HG02610 (cell line): ENCODE data around the gene MRPS15.

Experiments used
- ATAC-seq: cut with Tn5 transposase; IDR thresholded peaks from one replicate; pipeline ENCODE4 v1.9.1; 2021; ENCODE audit warnings: mild to moderate bottlenecking, moderate library complexity; ENCODE audit not compliant: unreplicated experiment

MRPS15 gene

DNA sequence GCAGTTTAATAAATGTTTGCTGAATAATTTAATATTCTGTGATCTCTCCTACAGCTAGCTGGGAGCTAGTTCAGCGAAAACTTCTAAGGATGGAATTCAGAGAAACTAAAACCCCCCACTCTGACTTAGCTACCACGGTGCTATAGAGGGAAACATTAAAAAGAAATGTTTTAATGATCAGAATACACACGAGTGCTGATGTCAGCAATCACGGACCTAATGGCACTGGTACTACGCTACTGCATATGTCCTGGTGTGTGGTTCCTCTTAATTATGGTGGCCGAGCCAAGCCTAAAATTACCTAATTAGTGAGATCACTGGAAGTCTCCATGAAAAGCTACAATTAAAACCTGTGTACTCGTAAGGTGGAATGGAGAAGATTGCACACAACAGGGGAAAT lies 42.5 kb downstream of the MRPS15 start:
- ATAC-seq, result no peak

DNA sequence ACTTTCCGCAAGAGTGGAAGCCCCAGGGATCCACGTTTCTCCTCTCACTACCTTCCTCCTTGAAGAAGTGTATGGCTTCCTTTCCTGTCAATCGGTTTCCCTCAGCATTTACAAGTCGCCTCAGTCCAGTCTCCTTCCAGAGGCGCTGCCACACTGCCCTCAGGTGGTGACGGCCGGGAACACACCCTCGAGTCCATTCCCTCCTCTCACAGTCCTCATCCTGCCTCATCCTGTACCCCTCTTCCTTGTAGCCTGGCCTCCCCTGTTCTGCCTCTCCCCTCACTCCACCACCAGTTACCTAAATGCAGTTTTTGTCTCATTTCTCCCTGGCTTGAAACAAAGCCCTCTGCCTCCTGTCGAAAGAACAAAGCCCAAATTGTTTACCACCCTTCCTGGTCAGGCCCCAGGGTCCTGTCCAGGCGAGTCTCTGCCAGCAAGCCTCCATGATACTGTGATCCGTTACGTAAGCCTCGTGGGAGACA lies 43.3 kb downstream of the MRPS15 start:
- ATAC-seq, result no peak

- no peak for ATAC-seq
Observed at GRCh38 chr1:36420409-36420808, 43.8 kb downstream of the MRPS15 start.

- no peak for ATAC-seq
Observed at GRCh38 chr1:36419569-36419968, 44.6 kb downstream of the MRPS15 start.

DNA sequence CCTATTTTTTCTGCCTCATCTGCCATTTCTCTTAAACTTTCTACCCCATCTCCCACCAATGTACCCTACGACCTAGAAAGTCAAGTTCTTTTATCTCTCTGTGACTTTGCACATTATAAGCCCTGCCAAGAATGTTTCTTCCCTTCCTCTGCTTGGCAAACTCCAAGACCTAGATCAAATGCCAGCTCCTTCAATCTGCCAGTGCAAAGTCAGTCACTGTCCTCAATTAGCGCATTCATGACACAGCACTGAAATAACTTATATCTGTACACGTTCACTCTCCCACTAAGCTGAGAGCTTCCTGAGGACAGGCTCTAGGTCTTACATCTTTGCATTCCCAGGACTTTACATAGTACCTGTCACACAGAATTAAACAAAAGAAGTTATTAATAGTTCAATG lies 45.0 kb downstream of the MRPS15 start:
- ATAC-seq, result no peak

DNA sequence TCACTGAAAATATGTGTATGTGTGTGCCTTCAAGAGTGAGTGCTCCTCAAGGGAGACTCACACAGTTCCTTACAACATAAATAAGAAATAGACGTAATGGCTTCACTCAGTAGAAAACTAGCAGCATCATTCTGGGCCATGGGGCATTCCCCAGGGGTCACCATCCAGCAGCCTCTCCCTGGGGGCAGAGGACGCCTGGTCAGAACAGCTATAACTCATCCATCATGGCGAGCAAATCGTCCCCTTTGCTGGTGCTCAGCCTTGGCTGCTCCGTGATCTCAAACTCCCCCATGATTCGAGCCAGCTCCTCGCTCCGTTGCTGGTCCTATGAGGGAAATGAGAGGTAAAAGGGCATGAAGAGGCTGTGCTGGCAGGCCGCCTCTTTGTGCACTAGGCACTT lies 46.3 kb downstream of the MRPS15 start:
- no peak for ATAC-seq

- no peak for ATAC-seq
Observed at GRCh38 chr1:36415661-36416326, 48.4 kb downstream of the MRPS15 start.

GRCh38 chr1:36414384-36414783 lies 49.8 kb downstream of the MRPS15 start:
- no peak for ATAC-seq

- no peak for ATAC-seq
Observed at GRCh38 chr1:36411674-36412648, 52.2 kb downstream of the MRPS15 start.

DNA sequence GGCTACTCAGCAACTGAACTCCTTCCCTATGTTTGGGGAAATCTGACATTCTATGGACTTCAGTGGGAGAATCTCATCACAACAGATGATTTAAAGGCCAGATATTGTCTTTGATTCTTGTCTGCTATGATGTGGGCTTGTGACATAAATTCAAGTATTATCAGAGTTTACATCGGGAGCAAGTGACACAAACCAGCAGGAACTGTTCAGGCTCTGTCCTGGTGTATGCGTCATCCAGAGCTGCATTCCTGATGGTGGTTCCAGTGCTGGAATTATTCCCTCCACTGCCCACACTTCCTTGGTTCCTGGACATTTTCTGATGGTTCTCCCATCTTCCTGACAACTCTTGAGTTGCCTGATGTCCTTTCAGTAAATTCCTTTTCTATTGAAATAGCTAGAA lies 55.7 kb downstream of the MRPS15 start:
- ATAC-seq, result no peak

DNA sequence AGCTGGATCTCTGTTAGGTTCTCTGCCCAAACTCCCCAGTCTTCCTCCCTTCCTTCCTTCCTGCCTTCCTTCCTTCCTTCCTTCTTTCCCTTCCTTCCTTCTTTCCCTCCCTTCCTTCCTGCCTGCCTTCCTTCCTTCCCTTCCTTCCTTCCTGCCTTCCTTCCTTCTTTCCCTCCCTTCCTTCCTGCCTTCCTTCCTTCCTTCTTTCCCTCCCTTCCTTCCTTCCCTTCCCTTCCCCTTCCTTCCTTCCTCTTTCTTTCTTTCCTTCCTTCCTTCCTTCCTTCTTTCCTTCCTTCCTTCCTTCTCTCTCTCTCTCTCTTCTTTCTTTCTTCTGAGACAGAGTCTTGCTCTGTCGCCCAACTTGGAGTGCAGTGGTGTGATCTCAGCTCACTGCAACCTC lies 57.7 kb downstream of the MRPS15 start:
- no peak for ATAC-seq
